T1000 (cell line): ENCODE results near the gene UBAP1.
"Not testable (repeated sequence)": the region's sequence is repeated elsewhere in the genome, so short reads cannot be mapped to it uniquely, and the experiment has no call there.

Experiments
- DNase-seq: peaks from one replicate; lab custom pipeline; 2025; ENCODE audit warnings: mixed read lengths; lab: John Stamatoyannopoulos, UW

UBAP1 gene

DNA sequence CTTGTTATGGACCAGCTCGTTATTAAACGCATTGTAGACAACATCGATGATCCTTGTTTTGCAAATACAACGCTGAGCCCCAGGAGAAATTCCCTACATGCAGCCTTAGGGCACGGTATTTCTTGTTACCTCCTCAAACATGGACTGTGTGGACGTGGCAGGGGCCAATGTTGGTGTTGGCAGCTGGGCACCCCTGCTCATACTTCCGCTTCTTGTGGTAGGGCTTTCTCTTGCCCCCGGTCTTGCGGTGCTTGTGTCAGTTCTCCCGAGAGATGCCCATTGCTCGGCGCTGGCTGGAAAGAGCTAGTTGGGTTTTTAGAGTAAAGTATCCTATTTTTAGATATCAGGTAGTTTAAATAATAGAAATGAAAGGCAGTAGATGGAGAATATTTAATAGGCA, 45.5 kb downstream of the UBAP1 start:
- DNase-seq, result no peak

DNA sequence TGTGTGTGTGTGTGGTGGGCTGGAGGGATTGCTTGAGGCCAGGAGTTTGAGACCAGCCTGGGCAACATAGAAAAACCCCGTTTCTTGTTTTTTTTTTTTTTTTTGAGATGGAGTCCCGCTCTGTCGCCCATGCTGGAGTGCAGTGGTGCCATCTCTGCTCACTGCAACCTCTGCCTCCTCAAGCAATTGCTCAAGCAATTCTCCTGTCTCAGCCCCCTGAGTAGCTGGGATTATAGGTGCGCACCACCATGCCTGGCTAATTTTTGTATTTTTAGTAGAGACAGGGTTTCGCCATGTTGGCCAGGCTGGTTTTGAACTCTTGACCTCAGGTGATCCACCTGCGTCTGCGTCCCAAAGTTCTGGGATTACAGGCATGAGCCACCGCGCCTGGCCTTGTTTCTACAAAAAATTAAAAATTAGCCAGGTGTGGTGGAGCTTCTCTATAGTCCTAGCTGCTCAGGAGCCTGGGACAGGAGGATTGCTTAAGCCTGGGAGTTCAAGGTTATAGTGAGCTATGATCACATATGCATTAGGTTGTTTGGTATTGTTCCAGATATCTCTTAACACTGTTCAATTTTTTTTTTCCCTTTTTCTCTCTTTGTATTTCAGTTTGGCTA, 47.4 kb downstream of the UBAP1 start:
- DNase-seq, result not testable (repeated sequence)

DNA sequence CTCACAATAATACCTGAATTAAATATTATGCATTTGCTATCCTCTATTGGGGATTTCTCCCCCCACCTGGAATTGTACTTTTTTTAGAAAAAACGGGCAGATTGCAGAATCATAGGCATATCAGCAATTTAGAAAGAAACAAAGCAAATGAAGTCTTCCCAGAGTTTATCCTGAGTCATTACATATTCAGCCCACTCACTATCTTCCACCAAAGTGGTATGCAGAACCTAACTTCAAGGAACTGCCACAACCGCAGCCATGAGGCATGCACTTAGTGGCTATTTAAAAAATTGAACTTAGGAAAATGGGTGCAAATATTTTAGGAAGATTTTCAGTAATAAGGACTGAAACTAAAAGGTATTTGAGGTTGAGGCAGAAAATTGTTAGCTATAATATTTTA, 48.6 kb downstream of the UBAP1 start:
- DNase-seq, result no peak

DNA sequence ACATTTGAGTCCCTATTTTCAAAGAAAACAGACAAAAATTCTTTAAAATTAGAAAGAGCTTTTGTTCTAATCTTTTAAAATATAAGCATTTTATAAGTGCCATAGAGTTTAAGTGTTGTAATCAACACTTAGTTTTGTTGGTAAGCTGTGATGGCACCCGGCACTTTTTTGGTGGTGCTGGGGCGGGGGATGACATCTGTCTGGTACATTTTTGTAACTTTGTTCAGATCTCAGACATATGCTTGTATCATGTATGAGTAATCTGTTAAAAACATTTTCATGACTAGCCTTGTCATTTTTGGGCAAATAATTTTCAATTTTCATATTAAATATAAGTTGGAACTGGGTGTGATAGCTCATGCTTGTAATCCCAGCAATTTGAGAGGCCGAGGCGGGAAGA, 51.7 kb downstream of the UBAP1 start:
- DNase-seq, result no peak

GRCh38 chr9:34232201-34232600, 53.4 kb downstream of the UBAP1 start:
- DNase-seq, result no peak

DNA sequence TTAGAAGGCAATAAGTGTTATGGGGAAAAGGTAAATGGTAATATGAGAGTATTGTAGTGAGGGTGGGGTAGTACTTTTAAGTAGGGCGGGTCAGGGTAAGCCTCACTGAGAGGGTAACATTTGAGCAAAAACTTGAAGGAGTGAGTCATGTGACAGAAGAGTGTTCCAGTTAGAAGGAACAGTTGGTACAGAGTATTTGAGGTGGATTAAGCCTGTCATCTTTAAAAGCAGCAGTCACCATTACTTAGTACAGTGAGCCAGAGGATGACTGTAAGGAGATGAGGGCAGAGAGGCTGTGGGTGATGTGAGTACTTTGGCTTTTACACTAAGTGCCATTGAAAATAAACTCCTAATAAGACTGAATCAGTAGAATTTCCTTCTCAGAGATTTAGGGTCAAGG, 54.8 kb downstream of the UBAP1 start:
- DNase-seq, result no peak

DNA sequence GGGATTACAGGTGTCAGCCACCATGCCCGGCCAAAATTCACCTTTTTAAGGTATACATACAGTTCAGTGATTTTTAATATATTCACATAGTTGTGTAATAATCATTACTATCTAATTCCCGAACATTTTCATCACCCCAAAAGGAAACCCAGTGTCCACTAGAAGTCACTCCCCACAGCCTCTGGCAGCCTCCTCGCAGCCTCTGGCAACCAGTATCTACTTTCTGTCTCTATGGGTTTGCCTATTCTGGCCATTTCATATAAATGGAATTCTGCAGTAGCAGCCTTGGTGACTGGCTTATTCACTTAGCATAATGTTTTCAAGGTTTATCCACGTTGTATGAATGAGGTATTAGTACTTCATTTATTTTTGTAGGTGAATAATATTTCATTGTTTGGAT, 59.0 kb downstream of the UBAP1 start:
- DNase-seq, result no peak

- no peak for DNase-seq
Measured at GRCh38 chr9:34240006-34240405, 61.2 kb downstream of the UBAP1 start.

- no peak for DNase-seq
Measured at GRCh38 chr9:34242830-34243229, 64.0 kb downstream of the UBAP1 start.

DNA sequence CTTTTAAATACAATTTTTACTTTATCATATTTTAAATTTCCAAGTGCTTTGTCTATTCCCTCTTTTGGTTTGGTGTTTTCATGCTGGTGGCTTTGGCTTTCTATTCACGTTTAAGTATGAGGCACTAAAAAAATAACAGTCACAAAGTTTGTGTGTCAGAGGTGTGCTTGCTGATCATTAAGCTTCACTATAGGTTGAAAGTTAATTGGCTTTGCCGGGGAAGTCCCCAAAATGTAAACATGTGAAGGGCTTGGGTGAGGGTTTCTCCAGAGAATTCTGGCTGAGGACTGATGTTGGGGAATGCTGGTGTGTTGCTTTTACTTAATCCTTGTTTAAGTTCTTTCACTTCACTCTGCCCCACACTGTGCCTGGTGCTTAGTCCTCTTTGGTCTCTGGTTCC, 66.4 kb downstream of the UBAP1 start:
- DNase-seq, result not testable (repeated sequence)

GRCh38 chr9:34246453-34246852, 67.6 kb downstream of the UBAP1 start:
- no peak for DNase-seq

DNA sequence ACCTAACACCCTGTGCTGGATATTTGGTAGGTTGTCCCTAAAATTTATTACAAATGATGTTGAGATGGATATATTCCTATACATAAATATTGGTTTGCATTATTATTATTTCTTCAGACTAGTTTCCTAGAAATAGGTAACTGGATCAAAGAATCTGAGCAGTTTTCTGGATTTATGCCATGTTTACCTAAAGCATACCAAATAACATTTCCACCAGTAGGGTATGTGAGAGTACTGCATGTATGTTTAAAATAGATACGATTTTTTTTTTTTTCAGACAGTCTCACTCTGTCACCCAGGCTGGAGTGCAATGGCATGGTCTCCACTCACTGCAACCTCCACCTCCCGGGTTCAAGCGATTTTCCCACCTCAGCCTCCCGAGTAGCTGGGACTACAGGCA, 68.9 kb downstream of the UBAP1 start:
- DNase-seq, result not testable (repeated sequence)

- no peak for DNase-seq
Measured at GRCh38 chr9:34249274-34249673, 70.4 kb downstream of the UBAP1 start.

DNA sequence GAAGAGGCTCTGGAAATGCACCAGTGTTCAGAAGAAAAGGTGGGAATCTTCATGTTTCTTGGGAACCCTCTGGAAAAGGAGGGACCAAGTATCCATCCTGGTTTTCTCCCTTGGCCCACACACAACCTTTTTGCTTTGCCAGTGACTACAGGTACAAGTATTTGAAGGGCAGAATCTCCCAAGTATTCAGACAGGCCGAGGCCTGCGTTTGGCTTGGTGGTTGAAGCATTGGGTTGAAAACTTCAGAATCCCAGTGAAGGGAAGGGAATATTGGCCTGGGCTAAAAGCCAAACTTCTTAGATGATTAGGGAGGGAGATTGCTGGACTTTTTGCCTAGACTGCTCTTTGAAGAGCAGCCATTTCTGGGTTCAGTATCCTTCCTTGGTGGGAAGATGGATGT, 71.9 kb downstream of the UBAP1 start:
- DNase-seq, result no peak

- DNase-seq, result no peak
Measured at GRCh38 chr9:34252016-34252415, 73.2 kb downstream of the UBAP1 start.

DNA sequence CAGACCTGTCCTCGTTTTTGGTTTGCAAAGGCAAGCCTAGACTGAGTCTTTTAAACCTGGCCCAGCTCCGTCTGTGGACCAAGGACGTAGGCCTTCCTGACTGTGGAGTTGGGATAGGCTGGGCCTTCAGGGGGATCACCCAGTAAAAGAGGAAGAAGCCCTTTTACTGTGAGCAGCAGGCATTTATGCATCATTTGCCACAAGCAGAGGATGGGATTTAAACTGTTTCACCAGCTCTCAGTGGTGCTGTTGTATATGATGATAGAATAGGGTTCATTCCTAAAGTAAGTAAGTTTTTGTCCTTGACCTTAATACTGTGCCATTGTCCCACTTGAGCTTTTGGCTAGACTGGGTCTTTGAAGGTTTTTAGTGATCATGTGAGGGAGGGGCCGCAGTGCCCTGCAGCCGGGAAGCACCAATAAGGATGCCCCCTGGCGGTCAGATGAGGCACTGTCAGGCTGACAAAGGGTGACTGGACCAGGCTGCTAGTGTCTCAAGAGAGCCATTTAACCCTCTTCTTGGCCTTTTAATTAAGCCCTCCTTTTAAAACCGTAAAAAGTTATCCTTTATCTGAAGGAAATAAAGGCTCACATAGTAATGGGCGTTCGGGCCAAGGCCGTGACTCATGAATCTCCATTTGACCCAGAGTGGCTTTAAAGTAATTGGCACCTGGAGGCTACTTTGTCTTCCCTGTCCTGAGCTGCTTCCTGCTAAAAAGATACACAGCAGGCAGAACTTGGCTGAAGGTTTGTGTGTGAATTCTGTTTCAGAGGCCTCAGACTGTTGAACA, 74.0 kb downstream of the UBAP1 start:
- DNase-seq, result peak; percentile 31

- DNase-seq, result no peak
Measured at GRCh38 chr9:34253460-34253837, 74.6 kb downstream of the UBAP1 start.

GRCh38 chr9:34254141-34254913, 75.5 kb downstream of the UBAP1 start:
- DNase-seq, result no peak

DNA sequence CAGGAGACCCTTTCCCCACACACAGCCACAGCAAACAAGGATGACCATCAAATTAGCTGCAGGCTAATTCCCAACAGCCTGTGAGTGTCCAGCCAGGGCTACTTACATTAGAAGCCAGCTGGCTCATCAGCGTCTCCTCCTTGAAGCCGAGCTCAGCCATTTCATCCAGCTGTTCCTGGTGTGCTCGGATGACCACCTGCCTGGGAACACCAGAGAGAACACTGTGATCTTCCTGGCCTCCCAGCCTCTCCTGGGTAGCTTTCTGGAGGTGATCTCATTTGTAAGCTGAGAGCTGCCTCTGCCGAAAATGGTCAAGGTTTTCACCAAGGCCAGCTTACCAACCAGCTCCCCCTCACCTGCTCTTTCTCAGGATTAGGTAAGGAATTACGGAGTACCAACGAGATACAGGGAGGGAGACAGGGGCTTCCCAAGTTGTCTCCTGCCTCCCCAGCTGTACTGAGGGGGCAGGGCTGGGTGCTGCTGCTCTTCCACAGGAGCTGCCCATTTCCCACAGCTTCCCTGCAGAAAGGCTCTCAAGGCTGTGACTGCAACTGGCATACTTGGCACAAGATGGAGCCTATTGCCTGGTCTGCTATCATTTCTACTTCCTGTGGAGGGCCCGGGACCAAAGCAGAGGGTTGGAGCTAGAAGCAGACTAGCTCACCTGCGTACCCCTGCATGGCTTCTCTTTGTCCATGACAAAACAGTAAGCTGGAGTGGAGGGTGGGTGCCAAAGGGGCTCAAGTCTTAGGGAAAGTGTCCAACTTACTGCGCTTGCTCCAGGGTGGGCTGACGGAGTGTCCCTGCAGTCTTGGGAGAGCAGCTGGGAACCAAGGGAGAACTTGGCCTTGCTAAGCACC, 76.4 kb downstream of the UBAP1 start:
- DNase-seq, result no peak

DNA sequence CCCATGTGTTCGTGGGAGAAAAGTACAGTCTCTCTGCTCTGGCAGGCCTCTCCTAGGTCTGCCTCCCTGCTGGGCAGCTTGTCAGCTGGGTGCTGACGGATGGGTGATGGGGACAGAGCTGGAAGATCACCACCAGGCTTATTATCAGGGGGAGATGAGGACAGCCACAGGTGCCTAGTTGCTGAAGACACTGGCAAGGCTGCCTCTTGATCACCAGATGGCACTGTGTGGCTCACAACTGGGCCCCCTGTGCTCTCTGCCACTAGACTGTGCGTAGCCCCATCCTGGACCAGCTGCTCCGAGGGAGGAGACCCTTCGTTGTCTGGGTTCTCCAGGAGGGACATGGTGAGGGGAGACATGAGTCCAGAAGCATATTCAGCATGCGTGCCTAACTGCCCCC, 77.3 kb downstream of the UBAP1 start:
- no peak for DNase-seq

- no peak for DNase-seq
Measured at GRCh38 chr9:34256987-34257585, 78.2 kb downstream of the UBAP1 start.

DNA sequence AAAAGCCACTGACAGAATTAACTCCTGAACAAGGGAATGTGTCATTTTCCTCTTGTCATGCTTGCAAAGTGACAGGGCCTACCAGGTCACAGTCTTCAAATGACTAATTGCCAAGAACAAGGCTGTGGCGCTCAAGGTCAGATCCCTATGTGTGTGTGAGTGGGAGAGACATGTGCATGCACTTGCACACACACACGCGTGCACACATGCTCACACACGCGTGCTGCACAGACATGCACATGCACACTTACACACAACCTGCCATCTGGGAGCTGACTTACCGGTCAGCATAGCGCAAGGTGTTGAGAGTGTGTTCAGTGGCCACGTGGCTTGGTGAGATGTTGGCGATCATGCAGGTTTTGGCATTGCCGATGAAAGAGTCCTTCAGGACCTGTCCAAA, 80.5 kb downstream of the UBAP1 start:
- no peak for DNase-seq
